Gastroesophageal sphincter (tissue), 4 donors: ENCODE measurements around the gene ZNF436. TPM values are rescaled to one million over a fixed set of nuclear protein-coding genes. Genes with fewer than 3 reads are reported as not detected.

ENCODE experiments used
- ATAC-seq: fragments of 150-250 bp; one replicate; pipeline ENCODE4 v1.9.1; 2016; ENCODE audit warnings: mild to moderate bottlenecking, moderate library complexity
- H3K27ac ChIP-seq, 4 donors: fragments of 200-600 bp; sonication (generic) in 3 of 4; 1 replicate in 3 of 4; 2 replicates in 1 of 4; pipeline ENCODE4 v1.5.1; 2016 to 2019
- H3K27me3 ChIP-seq: fragments of 200-600 bp; sonication (generic); one replicate; pipeline ENCODE4 v1.5.1; 2019
- H3K36me3 ChIP-seq, 2 donors: fragments of 200-600 bp; sonication (generic); one replicate each; pipeline ENCODE4 v1.5.1; 2019; ENCODE audit warnings: control low read depth in 1 of 2
- H3K4me1 ChIP-seq, 3 donors: fragments of 200-600 bp; sonication (generic); 1 replicate in 2 of 3; 2 replicates in 1 of 3; pipeline ENCODE4 v1.5.1; 2016 to 2019; ENCODE audit warnings: control low read depth in 2 of 3
- H3K4me3 ChIP-seq, 2 donors: fragments of 200-600 bp; sonication (generic); one replicate each; pipeline ENCODE4 v1.5.1; 2019; ENCODE audit warnings: mild to moderate bottlenecking in 1 of 2, moderate library complexity in 1 of 2
- H3K9me3 ChIP-seq, 3 donors: fragments of 200-600 bp; sonication (generic); one replicate each; pipeline ENCODE4 v1.5.1; 2017 to 2019; ENCODE audit warnings: control low read depth in 2 of 3
- CTCF ChIP-seq, 4 experiments: fragments of 200-600 bp in 2 of 4; fragments of 450-650 bp in 2 of 4; sonication (generic) in 1 of 4; IDR thresholded peaks; one replicate each; pipeline ENCODE4 v1.5.1; 2017 to 2019; ENCODE audit warnings: antibody characterized with exemption in 4 of 4, mild to moderate bottlenecking in 2 of 4, moderate library complexity in 2 of 4
- EP300 ChIP-seq: sonication (generic); formaldehyde crosslinking; IDR thresholded peaks from one replicate; pipeline ENCODE4 v1.6.1; 2017; ENCODE audit warnings: antibody characterized with exemption, mild to moderate bottlenecking
- POLR2A ChIP-seq, 2 donors: fragments of 450-650 bp; IDR thresholded peaks; one replicate each; pipeline ENCODE4 v1.6.1; 2017; ENCODE audit warnings: antibody characterized with exemption in 2 of 2, mild to moderate bottlenecking in 2 of 2, moderate library complexity in 1 of 2
- POLR2AphosphoS5 ChIP-seq: sonication (generic); formaldehyde crosslinking; IDR thresholded peaks from one replicate; pipeline ENCODE4 v1.6.1; 2017; ENCODE audit warnings: antibody characterized with exemption
- whole genome bisulfite sequencing, 2 donors: methylation state at CpG; one replicate each; pipeline ENCODE4 v1.1.5; 2018; ENCODE audit warnings: low coverage in 1 of 2; 5-methylcytosine and 5-hydroxymethylcytosine counted together
- total RNA-seq, 4 donors: library from RNA; depleted of rRNA; stranded (reverse); fragments of >200 nt; gene quantifications; one replicate each; pipeline ENCODE4 v1.1.0, GENCODE V29; 2016

Gene ZNF436
- total RNA-seq, 4 donors from 2014 or later, result 14.9 to 18.8 (median 16.6) TPM

GRCh38 chr1:23371987-23372880 is 2.6 kb upstream of the ZNF436 start:
- ATAC-seq, result no peak
- TF ChIP-seq POLR2AphosphoS5, result no peak
- TF ChIP-seq POLR2A (IDR thresholded peaks at IDR 0.05), result no peak
- TF ChIP-seq EP300, result no peak
- no peak for TF ChIP-seq CTCF (IDR thresholded peaks at IDR 0.05)
- H3K4me1 ChIP-seq, result peaks cover 5 to 52% (median 28%) of the 10 kb centered on the region in 3 donors
- 63 to 66% methylated on average over 7 to 11 of the region's 13 CpGs for WGBS, 2 donors
- H3K36me3 ChIP-seq, result no peaks in the 10 kb centered on the region
- H3K27ac ChIP-seq, result peak overlapping the region in 2 of 4 donors; percentile 23 to 95
- H3K4me3 ChIP-seq, result no peak overlapping the region
- H3K9me3 ChIP-seq, result no peaks in the 10 kb centered on the region
- no peaks in the 10 kb centered on the region for H3K27me3 ChIP-seq

GRCh38 chr1:23370709-23371584 is 1.3 kb upstream of the ZNF436 start:
- ATAC-seq, result no peak
- no peaks in the 10 kb centered on the region for H3K9me3 ChIP-seq
- TF ChIP-seq CTCF (IDR thresholded peaks at IDR 0.05) (no peak), EP300 (no peak), POLR2A (IDR thresholded peaks at IDR 0.05) (no peak), POLR2AphosphoS5 (no peak)
- WGBS, 2 donors, result 9 to 30% methylated on average over 4 to 7 of the region's 13 CpGs
- H3K4me3 ChIP-seq, result peak overlapping the region in 1 of 2 donors; percentile 64
- H3K4me1 ChIP-seq, result peaks cover 5 to 52% (median 32%) of the 10 kb centered on the region in 3 donors
- H3K36me3 ChIP-seq, result peaks cover 0 to 10% of the 10 kb centered on the region in 2 donors
- H3K27ac ChIP-seq, result peak overlapping the region in 3 of 4 donors; percentile 95 to 100 (median 99)
- no peaks in the 10 kb centered on the region for H3K27me3 ChIP-seq

GRCh38 chr1:23370330-23370708 is 683 bp upstream of the ZNF436 start:
- TF ChIP-seq CTCF (IDR thresholded peaks at IDR 0.05), result no peak
- no peak for TF ChIP-seq POLR2A (IDR thresholded peaks at IDR 0.05)
- TF ChIP-seq POLR2AphosphoS5, result no peak
- TF ChIP-seq EP300, result no peak
- no peak for ATAC-seq
- Histone ChIP-seq H3K4me3 (peak overlapping the region in 1 of 2 donors; percentile 64), H3K9me3 (no peaks in the 10 kb centered on the region), H3K27me3 (no peaks in the 10 kb centered on the region), H3K4me1 (peaks cover 5 to 56% (median 32%) of the 10 kb centered on the region in 3 donors), H3K27ac (peak overlapping the region; percentile 86 to 100 (median 97)), H3K36me3 (peaks cover 0 to 16% of the 10 kb centered on the region in 2 donors)
- WGBS, 2 donors, result 25 to 31% methylated on average over 3 to 5 of the region's 5 CpGs

- peaks cover 0 to 12% (median 0%) of the 10 kb centered on the region in 3 donors for H3K9me3 ChIP-seq
- peaks cover 5 to 56% (median 32%) of the 10 kb centered on the region in 3 donors for H3K4me1 ChIP-seq
- peak; percentile 87 for ATAC-seq
- no peaks in the 10 kb centered on the region for H3K27me3 ChIP-seq
- WGBS, 2 donors, result 0 to 3% methylated on average over 6 to 9 of the region's 61 CpGs
- peaks cover 0 to 32% of the 10 kb centered on the region in 2 donors for H3K36me3 ChIP-seq
- H3K27ac ChIP-seq, result peak overlapping the region; percentile 86 to 100 (median 97)
- peak overlapping the region; percentile 46 to 64 for H3K4me3 ChIP-seq
- TF ChIP-seq POLR2AphosphoS5 (peak; percentile 83), EP300 (no peak), POLR2A (IDR thresholded peaks at IDR 0.05) (peak; percentile 77 to 89), CTCF (IDR thresholded peaks at IDR 0.05) (peak in 2 of 4 experiments; percentile 16 to 36)
These were observed 888 bp downstream of the ZNF436 start for GRCh38 chr1:23368562-23369334.
